H1 (cell line): ENCODE results near the gene FBLN2.

ENCODE experiments used
- EP300 ChIP-seq, 2 experiments: IDR thresholded peaks; 1 replicate in 1 of 2; 2 replicates in 1 of 2; pipeline ENCODE4 v1.6.1; 2011 to 2012; ENCODE audit warnings: low read depth in 2 of 2, low read length in 2 of 2, mild to moderate bottlenecking in 2 of 2, borderline replicate concordance in 1 of 2, inconsistent platforms in 1 of 2, moderate library complexity in 1 of 2
- EZH2 ChIP-seq: fragments of 200-600 bp; sonication (generic); IDR thresholded peaks from 2 replicates; pipeline ENCODE4 v1.7.1; 2012; ENCODE audit warnings: low read depth, mild to moderate bottlenecking, moderate library complexity, low read length, inconsistent platforms; ENCODE audit not compliant: severe bottlenecking
- JUND ChIP-seq: IDR thresholded peaks from 2 replicates; pipeline ENCODE4 v1.6.1; 2011; ENCODE audit warnings: mild to moderate bottlenecking, improper control_type of control experiment, low read length
- MAFK ChIP-seq: IDR thresholded peaks from 2 replicates; pipeline ENCODE4 v1.6.1; 2012; ENCODE audit warnings: low read depth, mild to moderate bottlenecking, improper control_type of control experiment, low read length
- NRF1 ChIP-seq: IDR thresholded peaks from 2 replicates; pipeline ENCODE4 v1.6.1; 2011; ENCODE audit warnings: mild to moderate bottlenecking, low read depth, low read length, improper control_type of control experiment
- POLR2A ChIP-seq, 2 experiments: IDR thresholded peaks; 1 replicate in 1 of 2; 2 replicates in 1 of 2; pipeline ENCODE4 v1.6.1; 2011; ENCODE audit warnings: low read depth in 2 of 2, low read length in 2 of 2, mild to moderate bottlenecking in 2 of 2; ENCODE audit errors: control extremely low read depth in 1 of 2
- POLR2AphosphoS5 ChIP-seq: IDR thresholded peaks from 2 replicates; pipeline ENCODE4 v1.6.1; 2011; ENCODE audit warnings: low read depth, low read length
- SIN3A ChIP-seq, 2 experiments: IDR thresholded peaks in 1 of 2; conservative IDR thresholded peaks in 1 of 2; 2 replicates each; pipeline ENCODE4 v1.6.1; 2011 to 2012; ENCODE audit warnings: low read length in 2 of 2, improper control_type of control experiment in 1 of 2, low read depth in 1 of 2, mild to moderate bottlenecking in 1 of 2
- TAF1 ChIP-seq: IDR thresholded peaks from 2 replicates; pipeline ENCODE4 v1.6.1; 2011; ENCODE audit warnings: mild to moderate bottlenecking, low read depth, low read length
- TF ChIP-seq, protein P1 (sequence below): IDR thresholded peaks from 2 replicates; pipeline ENCODE4 v1.6.1; 2011; ENCODE audit warnings: low read length, improper control_type of control experiment
- TF ChIP-seq, protein P2 (sequence below), 3 experiments: IDR thresholded peaks; 1 replicate in 2 of 3; 2 replicates in 1 of 3; pipeline versions ENCODE4 v1.5.1 to v1.6.1; 2011; ENCODE audit warnings: low read length in 3 of 3, mild to moderate bottlenecking in 3 of 3, inconsistent platforms in 2 of 3, low read depth in 1 of 3, moderate library complexity in 1 of 3; ENCODE audit not compliant: insufficient read depth in 1 of 3; ENCODE audit errors: control extremely low read depth in 1 of 3
- TF ChIP-seq, protein P3 (sequence below): IDR thresholded peaks from 2 replicates; pipeline ENCODE4 v1.6.1; 2012; ENCODE audit warnings: inconsistent platforms

DNA sequence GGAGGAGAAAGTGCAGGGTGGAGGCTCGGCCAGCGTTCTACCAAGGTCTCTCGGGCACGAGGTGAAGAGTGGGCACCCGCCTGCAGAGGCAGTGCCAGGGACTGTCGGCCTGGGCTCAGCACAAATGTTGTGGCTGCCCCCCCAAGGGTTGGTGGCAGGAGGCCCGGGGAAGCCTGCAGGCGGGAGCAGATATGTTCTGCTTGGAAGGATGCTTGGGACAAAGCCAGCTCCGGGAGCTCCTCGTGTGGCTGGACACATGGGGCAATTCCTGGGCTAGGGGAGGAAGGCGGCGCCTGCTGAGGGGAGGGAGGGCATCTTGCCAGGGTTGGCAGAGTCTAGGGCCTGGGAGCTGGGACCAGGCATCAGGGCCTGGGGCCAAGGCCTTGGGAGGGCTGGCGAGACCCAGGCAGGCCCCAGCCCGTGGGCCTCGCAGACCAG lies 30.4 kb upstream of the FBLN2 start:
- TF ChIP-seq SIN3A (conservative IDR thresholded peaks at IDR 0.05 in 1 of 2, IDR thresholded peaks at IDR 0.05 in 1 of 2; ENCODE audit: low read depth in 1 of 2, low read length in 2 of 2), result no peak
- TF ChIP-seq MAFK, result no peak
- TF ChIP-seq, protein P1, sequence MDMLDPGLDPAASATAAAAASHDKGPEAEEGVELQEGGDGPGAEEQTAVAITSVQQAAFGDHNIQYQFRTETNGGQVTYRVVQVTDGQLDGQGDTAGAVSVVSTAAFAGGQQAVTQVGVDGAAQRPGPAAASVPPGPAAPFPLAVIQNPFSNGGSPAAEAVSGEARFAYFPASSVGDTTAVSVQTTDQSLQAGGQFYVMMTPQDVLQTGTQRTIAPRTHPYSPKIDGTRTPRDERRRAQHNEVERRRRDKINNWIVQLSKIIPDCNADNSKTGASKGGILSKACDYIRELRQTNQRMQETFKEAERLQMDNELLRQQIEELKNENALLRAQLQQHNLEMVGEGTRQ, result no peak
- TF ChIP-seq POLR2A (IDR thresholded peaks at IDR 0.05; ENCODE audit: control extremely low read depth in 1 of 2, low read depth in 2 of 2, low read length in 2 of 2), result no peak
- TF ChIP-seq, protein P2, sequence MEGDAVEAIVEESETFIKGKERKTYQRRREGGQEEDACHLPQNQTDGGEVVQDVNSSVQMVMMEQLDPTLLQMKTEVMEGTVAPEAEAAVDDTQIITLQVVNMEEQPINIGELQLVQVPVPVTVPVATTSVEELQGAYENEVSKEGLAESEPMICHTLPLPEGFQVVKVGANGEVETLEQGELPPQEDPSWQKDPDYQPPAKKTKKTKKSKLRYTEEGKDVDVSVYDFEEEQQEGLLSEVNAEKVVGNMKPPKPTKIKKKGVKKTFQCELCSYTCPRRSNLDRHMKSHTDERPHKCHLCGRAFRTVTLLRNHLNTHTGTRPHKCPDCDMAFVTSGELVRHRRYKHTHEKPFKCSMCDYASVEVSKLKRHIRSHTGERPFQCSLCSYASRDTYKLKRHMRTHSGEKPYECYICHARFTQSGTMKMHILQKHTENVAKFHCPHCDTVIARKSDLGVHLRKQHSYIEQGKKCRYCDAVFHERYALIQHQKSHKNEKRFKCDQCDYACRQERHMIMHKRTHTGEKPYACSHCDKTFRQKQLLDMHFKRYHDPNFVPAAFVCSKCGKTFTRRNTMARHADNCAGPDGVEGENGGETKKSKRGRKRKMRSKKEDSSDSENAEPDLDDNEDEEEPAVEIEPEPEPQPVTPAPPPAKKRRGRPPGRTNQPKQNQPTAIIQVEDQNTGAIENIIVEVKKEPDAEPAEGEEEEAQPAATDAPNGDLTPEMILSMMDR (IDR thresholded peaks at IDR 0.05; ENCODE audit: control extremely low read depth in 1 of 3, insufficient read depth in 1 of 3, low read depth in 1 of 3, low read length in 3 of 3), result no peak
- TF ChIP-seq TAF1, result no peak
- TF ChIP-seq, protein P3, sequence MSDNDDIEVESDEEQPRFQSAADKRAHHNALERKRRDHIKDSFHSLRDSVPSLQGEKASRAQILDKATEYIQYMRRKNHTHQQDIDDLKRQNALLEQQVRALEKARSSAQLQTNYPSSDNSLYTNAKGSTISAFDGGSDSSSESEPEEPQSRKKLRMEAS, result no peak
- no peak for TF ChIP-seq POLR2AphosphoS5
- no peak for TF ChIP-seq EZH2
- TF ChIP-seq JUND, result no peak
- TF ChIP-seq NRF1, result no peak
- no peak for TF ChIP-seq EP300 (IDR thresholded peaks at IDR 0.05; ENCODE audit: borderline replicate concordance in 1 of 2, low read depth in 2 of 2, low read length in 2 of 2)
